GM19025 (cell line): ENCODE results near the gene YOD1.

Source experiments
- ATAC-seq: cut with Tn5 transposase; IDR thresholded peaks from one replicate; pipeline ENCODE4 v1.9.1; 2021; ENCODE audit warnings: mild to moderate bottlenecking, low read depth, moderate library complexity; ENCODE audit not compliant: unreplicated experiment

YOD1 gene

DNA sequence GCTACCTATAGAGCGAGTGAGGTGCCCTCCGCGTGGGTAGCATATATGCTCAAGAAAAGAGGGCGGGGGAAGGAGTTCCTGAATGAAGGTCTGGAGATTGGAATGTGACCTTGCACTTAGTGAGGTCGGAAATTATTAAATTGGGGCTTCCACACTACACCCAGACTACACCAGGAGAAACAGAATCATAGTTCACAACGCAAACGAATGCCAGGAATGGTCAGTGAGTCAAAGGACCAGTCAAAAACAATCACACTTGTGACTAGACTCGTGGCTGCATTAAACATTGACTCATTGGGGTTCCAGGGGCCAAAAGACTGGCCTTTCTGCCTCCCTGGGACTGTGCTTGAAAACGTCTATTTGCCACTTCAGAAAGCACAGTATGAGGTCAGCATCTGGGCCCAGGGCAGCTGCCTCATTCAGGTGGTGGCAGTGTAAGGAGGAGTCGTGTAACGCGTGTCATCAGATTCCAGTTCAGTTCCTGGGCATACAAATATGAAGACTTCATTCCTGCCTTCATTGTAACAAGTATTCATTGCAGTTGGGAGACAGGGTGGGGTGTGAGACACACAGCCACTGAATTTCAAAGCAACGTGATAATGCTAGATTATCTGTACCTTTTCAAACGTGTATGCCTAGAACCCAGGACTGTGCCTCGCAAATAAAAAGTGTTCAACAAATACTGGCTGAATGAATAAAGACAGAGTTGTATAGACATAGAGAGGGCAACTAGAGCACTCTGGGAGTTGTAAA is at the start of gene YOD1:
Gene YOD1 (minus strand): TSS at position 18 of the 753 bp plus-strand sequence. CDS start 178 bp downstream, outside the sequence.
- no peak for ATAC-seq

GRCh38 chr1:207097871-207098324 is 46.9 kb upstream of the YOD1 start:
- peak; percentile 87 for ATAC-seq

DNA sequence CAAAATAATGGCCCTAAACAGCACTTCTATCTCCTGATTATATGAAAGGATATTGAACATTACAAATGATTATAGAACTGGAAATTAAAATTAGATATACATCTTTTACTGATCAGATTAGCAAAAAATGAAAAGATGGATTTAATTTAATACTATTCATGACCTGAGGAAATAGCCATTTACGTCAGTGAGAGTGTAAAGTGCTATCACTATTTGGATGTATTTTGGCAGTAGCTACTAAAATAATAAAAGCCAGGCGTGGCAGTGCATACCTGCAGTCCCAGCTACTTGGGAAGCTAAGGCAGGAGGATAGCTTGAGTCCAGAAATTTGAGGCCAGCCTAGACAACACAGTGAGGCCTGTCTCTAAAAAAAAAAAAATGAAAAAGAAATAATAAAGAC is 42.9 kb upstream of the YOD1 start:
- no peak for ATAC-seq

DNA sequence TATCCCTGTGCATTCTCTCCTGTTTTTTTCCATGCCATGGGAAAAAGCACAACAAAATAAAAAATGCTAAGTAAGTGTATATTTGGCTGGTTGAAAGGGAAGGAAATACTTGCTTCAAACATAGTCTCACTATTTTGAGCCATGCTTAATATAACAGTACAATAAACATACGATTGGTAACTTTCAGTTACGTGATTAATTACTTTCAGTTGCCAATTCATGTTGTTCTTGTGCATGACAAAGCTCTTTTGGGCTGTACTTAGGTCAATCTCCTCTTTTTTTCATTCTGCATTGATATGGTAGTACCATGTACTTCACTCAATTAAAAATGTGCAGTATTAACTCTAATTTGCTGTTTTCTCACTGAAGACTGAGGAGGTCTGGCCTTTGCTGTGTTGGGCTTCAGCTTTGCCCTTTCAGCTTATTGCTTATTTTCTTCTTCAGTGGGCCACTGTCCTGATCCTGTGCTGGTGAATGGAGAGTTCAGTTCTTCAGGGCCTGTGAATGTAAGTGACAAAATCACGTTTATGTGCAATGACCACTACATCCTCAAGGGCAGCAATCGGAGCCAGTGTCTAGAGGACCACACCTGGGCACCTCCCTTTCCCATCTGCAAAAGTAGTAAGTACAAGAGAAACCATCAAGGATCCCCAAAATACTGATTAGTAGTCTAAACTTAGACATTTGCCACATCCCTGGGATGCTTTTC is 40.3 kb upstream of the YOD1 start:
- no peak for ATAC-seq

DNA sequence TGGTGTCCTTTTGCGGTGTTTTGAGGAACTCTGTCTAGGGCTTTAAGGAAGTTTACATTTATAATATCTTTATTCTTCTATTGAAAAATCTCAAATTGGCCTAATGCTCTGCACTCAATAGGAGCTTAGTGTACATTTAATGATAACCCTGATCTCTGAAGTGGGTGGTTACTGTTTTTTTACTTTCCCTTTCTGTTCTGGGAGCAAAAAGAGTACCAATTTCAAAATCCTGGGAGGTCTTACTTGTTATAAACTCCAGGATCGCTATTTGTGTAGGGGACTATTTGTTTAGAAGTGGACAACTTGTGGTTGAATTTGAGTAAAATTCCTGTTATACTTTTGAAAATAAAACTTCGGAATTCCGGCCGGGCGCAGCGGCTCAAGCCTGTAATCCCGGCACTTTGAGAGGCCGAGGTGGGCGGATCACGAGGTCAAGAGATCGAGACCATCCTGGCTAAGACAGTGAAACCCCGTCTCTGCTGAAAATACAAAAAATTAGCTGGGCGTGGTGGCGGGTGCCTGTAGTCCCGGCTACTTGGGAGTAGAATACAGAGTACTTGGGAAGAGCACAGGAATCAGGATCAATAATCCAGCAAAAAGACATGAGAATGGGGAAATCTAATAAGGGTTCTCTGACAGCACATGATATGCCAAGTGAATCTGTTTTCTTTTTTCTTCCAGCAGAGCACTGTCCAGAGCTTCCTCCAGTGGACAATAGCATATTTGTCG is 38.8 kb upstream of the YOD1 start:
- ATAC-seq, result no peak

GRCh38 chr1:207088701-207089626 is 38.0 kb upstream of the YOD1 start, which contains the start of gene C4BPB:
TSS of gene C4BPB (plus strand) at chr1:207088860. CDS start at chr1:207089532, 672 bp downstream.
- ATAC-seq, result no peak

GRCh38 chr1:207088161-207088560 is 37.2 kb upstream of the YOD1 start:
- no peak for ATAC-seq

DNA sequence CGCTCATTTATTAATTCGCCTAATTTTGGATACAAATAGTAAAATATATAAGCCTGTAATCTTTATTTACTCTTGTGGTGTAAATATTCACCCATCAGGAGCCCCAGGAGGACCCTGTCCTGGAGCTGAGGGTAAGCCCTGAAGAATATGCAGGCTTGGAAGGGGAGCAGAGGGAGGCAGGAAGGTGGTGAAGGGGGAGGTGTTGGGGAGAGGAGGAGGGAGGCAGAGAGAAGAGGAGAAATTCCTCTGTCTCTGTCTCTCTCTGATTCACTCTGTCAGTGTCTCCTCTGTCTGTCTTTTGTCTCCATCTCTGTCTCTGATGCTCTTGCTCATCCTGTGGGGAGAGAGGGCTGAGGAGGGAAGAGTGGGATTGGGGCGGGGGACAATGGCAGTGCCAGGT is 34.9 kb upstream of the YOD1 start:
- ATAC-seq, result no peak

DNA sequence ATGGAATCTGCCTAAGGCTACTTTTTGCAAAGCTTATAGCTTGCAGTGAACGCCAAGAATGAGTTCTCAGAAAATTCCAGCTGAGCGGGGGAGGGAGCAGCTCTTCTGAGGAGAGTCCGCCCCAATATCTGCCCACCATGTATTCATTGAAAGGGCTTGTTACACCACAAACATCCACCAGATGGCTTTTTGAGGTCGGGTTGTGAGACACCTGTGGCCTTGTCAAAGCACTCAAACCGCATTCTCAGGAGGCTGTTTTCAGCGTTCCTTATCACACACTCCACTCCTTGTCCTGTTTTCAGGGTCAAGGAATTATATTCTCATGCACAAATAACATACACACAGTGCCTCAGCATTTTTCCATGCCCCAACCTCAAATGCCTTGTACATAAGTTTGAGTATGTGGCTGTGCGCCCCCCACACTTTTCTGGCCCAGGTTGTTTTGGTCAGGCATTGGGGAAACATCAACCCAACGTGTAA is 33.7 kb upstream of the YOD1 start:
- ATAC-seq, result no peak

DNA sequence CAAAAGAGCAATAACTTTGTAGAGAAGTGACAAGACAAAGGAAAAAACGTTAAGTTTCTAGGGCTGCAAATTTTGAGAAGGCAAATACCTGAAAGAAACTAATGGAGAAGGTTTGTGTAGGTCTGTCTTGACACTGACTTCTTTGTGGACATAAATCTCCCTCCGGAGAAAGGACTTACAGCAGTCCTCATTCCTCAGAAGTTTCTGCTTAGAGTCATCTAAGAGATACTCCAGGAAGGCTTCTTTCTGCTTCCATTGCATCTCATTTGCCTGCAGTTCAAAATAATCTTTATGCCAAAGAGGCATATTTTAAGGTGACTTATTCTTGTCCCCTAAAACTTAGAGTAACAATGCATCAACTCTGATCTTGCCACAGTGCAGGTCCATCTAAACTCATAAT is 33.2 kb upstream of the YOD1 start:
- no peak for ATAC-seq

DNA sequence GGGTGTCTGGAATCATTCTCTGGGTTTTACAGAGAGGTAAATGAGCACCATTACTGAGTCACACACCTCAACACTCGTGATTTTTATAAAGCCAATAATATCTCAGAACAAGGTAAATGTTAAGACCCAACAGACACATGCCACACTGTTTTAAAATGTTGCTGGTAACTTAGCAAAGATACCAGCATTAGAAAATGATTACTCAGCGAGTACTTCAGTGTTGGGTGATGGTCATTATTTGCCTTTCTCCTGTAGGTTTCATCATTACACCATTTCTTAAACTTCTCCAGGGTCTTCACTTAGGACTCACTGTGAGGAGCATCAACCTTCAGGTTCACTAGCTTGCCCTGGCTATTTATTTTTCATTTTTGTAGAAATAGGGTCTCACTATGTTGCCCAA is 30.8 kb upstream of the YOD1 start:
- no peak for ATAC-seq

DNA sequence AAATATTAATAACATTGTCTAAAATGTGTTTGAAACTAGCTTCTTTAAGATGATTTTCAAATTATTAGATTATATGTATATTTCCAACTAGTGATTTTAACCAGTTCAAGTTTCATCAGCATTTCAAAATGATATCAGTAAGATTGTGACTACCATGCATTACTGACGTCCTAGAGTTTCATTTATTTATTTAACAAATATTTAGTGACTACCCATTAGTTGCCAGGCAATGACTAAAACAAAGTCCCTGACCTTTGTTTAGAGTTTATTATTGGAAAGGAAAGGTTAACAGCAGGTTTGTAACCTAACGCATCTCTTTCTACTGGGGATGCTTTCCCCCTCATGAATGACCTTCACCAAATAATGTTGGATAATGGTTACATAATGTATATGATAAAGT is 30.1 kb upstream of the YOD1 start:
- no peak for ATAC-seq

DNA sequence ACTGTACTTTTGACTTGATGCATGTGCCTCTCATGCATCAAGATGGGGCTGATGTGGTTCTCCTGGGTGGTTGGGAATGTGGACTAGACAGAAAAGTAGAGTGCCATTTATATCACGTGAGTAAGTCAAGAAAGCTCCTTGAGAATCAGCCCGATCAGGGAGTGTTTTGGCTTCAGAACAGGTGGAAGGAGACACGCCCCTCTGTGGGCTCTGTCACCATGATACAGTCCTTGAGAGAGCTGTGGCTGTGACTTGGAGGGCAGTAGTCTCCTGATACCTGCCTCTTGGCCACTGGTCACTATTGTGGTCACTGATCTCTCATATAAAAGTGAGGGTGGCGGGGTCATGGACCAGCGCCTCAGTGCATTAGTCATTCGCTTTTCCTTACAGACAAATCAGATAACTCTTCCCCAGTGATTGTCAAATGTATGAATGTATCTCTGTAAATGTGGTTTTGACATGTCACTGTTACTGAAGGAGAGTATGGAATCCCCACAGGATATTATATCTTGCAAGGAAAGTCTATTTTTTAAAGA is 28.8 kb upstream of the YOD1 start:
- ATAC-seq, result no peak

DNA sequence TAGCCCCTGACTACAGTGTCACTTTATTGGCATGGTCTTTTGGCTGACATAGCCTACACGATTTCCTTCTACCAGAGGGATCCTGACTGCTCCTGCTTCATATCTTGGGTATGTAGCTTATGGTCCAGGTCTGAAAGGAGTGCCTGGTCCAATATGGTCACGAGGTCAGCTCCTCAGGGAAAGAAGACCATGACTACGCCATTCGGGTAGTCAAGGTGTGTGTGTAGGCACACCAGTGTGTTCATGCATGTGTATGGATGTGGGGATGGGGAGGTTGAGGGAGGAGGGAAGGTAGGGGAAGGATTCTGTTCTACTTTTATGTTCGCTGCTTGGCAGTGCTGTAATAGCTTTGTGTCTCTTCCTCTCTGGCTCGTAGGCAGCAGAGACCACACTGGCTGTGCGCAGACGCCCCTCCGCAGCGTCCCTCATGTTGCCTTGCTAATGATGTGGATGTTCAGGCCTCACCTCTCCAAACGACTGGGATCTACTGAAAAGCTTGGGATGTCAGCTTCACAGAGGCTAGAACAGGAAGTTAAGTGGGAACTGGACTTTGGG is 27.6 kb upstream of the YOD1 start:
- ATAC-seq, result no peak

- ATAC-seq, result no peak
Measured at GRCh38 chr1:207077470-207078377, 26.7 kb upstream of the YOD1 start.

DNA sequence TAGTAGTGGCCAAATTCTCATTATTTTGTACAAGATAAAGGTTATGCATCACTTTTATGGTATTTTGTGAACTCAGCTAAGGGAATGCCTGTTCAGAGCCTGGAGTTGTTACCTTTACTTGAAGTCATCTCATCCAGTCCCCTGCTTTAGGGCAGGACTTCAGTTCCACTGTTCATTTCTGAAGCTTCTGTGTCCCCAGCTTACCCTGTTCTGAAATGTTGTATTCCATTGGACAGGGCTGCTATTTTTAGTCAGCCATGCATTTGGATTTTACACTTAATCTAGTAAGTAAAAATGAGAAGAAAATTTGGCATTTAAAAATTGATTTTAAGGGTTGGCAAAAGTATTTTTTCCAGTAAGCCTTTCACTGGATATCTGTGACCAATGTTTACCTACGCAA is 26.0 kb upstream of the YOD1 start:
- no peak for ATAC-seq

- no peak for ATAC-seq
Measured at GRCh38 chr1:207076181-207076955, 25.4 kb upstream of the YOD1 start.
